Lung (tissue), 12 donors: ENCODE measurements around the gene MAP3K14. TPM values are rescaled to one million over a fixed set of nuclear protein-coding genes. Genes with fewer than 3 reads are reported as not detected.
"Not testable (repeated sequence)": the region's sequence is repeated elsewhere in the genome, so short reads cannot be mapped to it uniquely, and the experiment has no call there.

Source experiments
- ATAC-seq: fragments of 200-7000 bp; cut with Tn5 transposase; one replicate; pipeline ENCODE4 v1.9.1; 2020; ENCODE audit warnings: moderate number of reproducible peaks; ENCODE audit not compliant: insufficient read depth, low FRiP score
- DNase-seq, 3 donors: peaks; one replicate each; pipeline ENCODE4 v3.0.0-alpha.2; 2013 to 2017
- H3K27ac ChIP-seq, 2 donors: one replicate each; pipeline ENCODE4 v1.5.1; 2013; ENCODE audit warnings: mild to moderate bottlenecking in 2 of 2, moderate library complexity in 2 of 2, control low read depth in 1 of 2, inconsistent platforms in 1 of 2, low read depth in 1 of 2, low read length in 1 of 2
- H3K27me3 ChIP-seq, 3 donors: one replicate each; pipeline ENCODE4 v1.5.1; 2013; ENCODE audit warnings: low read length in 2 of 3; ENCODE audit not compliant: control insufficient read depth in 3 of 3, insufficient read depth in 3 of 3
- H3K36me3 ChIP-seq, 4 donors: one replicate each; pipeline ENCODE4 v1.5.1; 2013; ENCODE audit warnings: low read length in 4 of 4, mild to moderate bottlenecking in 1 of 4, moderate library complexity in 1 of 4; ENCODE audit not compliant: control insufficient read depth in 4 of 4, insufficient read depth in 4 of 4
- H3K4me1 ChIP-seq, 5 donors: one replicate each; pipeline ENCODE4 v1.5.1; 2013; ENCODE audit warnings: low read length in 5 of 5, mild to moderate bottlenecking in 2 of 5, moderate library complexity in 1 of 5; ENCODE audit not compliant: control insufficient read depth in 5 of 5, insufficient read depth in 5 of 5
- H3K4me3 ChIP-seq: one replicate; pipeline ENCODE4 v1.5.1; 2013; ENCODE audit warnings: mild to moderate bottlenecking, control low read depth, moderate library complexity
- H3K9ac ChIP-seq, 2 donors: one replicate each; pipeline ENCODE4 v1.5.1; 2013; ENCODE audit warnings: low read length in 2 of 2, control low read depth in 1 of 2; ENCODE audit not compliant: insufficient read depth in 1 of 2
- H3K9me3 ChIP-seq, 4 donors: one replicate each; pipeline ENCODE4 v1.5.1; 2013; ENCODE audit warnings: low read length in 3 of 4, mild to moderate bottlenecking in 1 of 4, moderate library complexity in 1 of 4; ENCODE audit not compliant: control insufficient read depth in 4 of 4, insufficient read depth in 3 of 4
- CTCF ChIP-seq: IDR thresholded peaks from 2 replicates; pipeline ENCODE4 v1.5.1; 2012; ENCODE audit warnings: mild to moderate bottlenecking; ENCODE audit errors: control extremely low read depth, extremely low read depth
- WGBS, 2 donors: extraction: QIAGEN DNeasy Blood & Tissue Kit; methylation state at CpG; one replicate each; pipeline ENCODE4 v1.1.7; 2013; 5-methylcytosine and 5-hydroxymethylcytosine counted together
- polyA plus RNA-seq, 2 donors: library from polyadenylated mRNA; stranded (reverse); fragments of 200-250 nt; gene quantifications; one replicate each; pipeline ENCODE4 v1.2.1, GENCODE V29; 2013
- total RNA-seq, 2 donors: library from RNA; depleted of rRNA in 1 of 2; stranded (reverse); fragments of >200 nt in 1 of 2; gene quantifications; one replicate each; pipeline ENCODE4 v1.2.1, GENCODE V29; 2014 to 2021
- donor health status: control.
- donor health status: control.
- donor health status: Bipolar disorder and iron deficiency.
- donor health status: healthy.
- donor health status: DM: yes; HTN: yes; CAD: no.

Gene MAP3K14
- total and polyA plus RNA-seq, 4 donors: 5.9 to 13.5 (median 7.8) TPM

- ATAC-seq: peak; percentile 21
- H3K27me3 ChIP-seq: no peaks in the 10 kb centered on the region
- peak; percentile 34 to 55 (median 49) for DNase-seq
- H3K4me1 ChIP-seq: peaks cover 0 to 35% (median 9%) of the 10 kb centered on the region in 5 donors
- no peak overlapping the region for H3K9ac ChIP-seq
- no peaks in the 10 kb centered on the region for H3K36me3 ChIP-seq
- 82 to 88% methylated on average over 13 of the region's 13 CpGs for WGBS, 2 donors
- peak overlapping the region in 1 of 2 donors; percentile 0 for H3K27ac ChIP-seq
- no peak overlapping the region for H3K4me3 ChIP-seq
- H3K9me3 ChIP-seq: no peaks in the 10 kb centered on the region
- TF ChIP-seq CTCF: no peak
These were observed 29.6 kb upstream of the MAP3K14 start for GRCh38 chr17:45346216-45347015.

GRCh38 chr17:45345554-45346215, 28.9 kb upstream of the MAP3K14 start:
- no peak overlapping the region for H3K9ac ChIP-seq
- DNase-seq (peak; percentile 77 to 97 (median 97)), ATAC-seq (peak; percentile 42)
- no peaks in the 10 kb centered on the region for H3K27me3 ChIP-seq
- no peaks in the 10 kb centered on the region for H3K9me3 ChIP-seq
- peaks cover 0 to 37% (median 9%) of the 10 kb centered on the region in 5 donors for H3K4me1 ChIP-seq
- no peaks in the 10 kb centered on the region for H3K36me3 ChIP-seq
- no peak overlapping the region for H3K4me3 ChIP-seq
- no peak overlapping the region for H3K27ac ChIP-seq
- WGBS, 2 donors: 10 to 16% methylated on average over 3 of the region's 3 CpGs
- no peak for TF ChIP-seq CTCF

- WGBS, 2 donors: 65 to 68% methylated on average over 3 of the region's 3 CpGs
- H3K9me3 ChIP-seq: no peaks in the 10 kb centered on the region
- H3K36me3 ChIP-seq: no peaks in the 10 kb centered on the region
- DNase-seq: no peak
- H3K4me3 ChIP-seq: no peak overlapping the region
- H3K27me3 ChIP-seq: no peaks in the 10 kb centered on the region
- H3K4me1 ChIP-seq: peaks cover 0 to 37% (median 9%) of the 10 kb centered on the region in 5 donors
- peak overlapping the region in 1 of 2 donors; percentile 76 for H3K27ac ChIP-seq
- TF ChIP-seq CTCF: no peak
- no peak overlapping the region for H3K9ac ChIP-seq
- no peak for ATAC-seq
These were observed 28.4 kb upstream of the MAP3K14 start for GRCh38 chr17:45345246-45345553.

GRCh38 chr17:45343967-45344664, 27.3 kb upstream of the MAP3K14 start:
- H3K27ac ChIP-seq, DNase-seq, H3K9me3 ChIP-seq, H3K9ac ChIP-seq, ATAC-seq, H3K36me3 ChIP-seq, H3K4me3 ChIP-seq, H3K27me3 ChIP-seq: not testable (repeated sequence)
- WGBS, 2 donors: 91 to 97% methylated on average over 10 of the region's 10 CpGs
- peaks cover 0 to 37% (median 9%) of the 10 kb centered on the region in 5 donors for H3K4me1 ChIP-seq
